ENCODE measurements around the gene VRK1.

DNA sequence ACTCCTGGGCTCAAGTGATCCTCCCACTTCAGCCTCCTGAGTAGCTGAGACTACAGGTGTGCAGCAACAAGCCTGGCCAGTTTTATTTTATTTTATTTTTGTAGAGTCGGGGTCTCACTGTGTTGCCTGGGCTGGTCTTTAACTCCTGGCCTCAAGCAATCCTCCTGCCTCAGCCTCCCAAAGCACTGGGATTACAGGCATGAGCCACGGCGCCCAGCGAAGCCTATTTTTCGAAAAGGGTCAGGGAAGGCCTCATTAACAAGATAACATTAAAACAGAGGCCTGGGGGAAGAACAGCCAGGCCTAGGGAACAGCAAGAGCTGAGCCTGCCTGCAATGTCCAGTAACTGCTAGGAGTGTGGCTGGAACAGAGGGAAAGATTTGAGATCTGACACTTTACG, 36.1 kb upstream of the VRK1 start:
- no peak for TF ChIP-seq EP300 (IDR thresholded peaks at IDR 0.05)
- TF ChIP-seq, protein P1, sequence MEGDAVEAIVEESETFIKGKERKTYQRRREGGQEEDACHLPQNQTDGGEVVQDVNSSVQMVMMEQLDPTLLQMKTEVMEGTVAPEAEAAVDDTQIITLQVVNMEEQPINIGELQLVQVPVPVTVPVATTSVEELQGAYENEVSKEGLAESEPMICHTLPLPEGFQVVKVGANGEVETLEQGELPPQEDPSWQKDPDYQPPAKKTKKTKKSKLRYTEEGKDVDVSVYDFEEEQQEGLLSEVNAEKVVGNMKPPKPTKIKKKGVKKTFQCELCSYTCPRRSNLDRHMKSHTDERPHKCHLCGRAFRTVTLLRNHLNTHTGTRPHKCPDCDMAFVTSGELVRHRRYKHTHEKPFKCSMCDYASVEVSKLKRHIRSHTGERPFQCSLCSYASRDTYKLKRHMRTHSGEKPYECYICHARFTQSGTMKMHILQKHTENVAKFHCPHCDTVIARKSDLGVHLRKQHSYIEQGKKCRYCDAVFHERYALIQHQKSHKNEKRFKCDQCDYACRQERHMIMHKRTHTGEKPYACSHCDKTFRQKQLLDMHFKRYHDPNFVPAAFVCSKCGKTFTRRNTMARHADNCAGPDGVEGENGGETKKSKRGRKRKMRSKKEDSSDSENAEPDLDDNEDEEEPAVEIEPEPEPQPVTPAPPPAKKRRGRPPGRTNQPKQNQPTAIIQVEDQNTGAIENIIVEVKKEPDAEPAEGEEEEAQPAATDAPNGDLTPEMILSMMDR (IDR thresholded peaks at IDR 0.05): no peak
- no peak for TF ChIP-seq ZC3H11A (IDR thresholded peaks at IDR 0.05)
- TF ChIP-seq, protein P2, sequence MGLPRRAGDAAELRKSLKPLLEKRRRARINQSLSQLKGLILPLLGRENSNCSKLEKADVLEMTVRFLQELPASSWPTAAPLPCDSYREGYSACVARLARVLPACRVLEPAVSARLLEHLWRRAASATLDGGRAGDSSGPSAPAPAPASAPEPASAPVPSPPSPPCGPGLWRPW (IDR thresholded peaks at IDR 0.05): no peak
- no peak for TF ChIP-seq CHD4 (IDR thresholded peaks at IDR 0.05; ENCODE audit: borderline replicate concordance)
- TF ChIP-seq CEBPB (IDR thresholded peaks at IDR 0.05): no peak
- TF ChIP-seq BHLHE40 (IDR thresholded peaks at IDR 0.05; ENCODE audit: low read depth, low read length): no peak
- TF ChIP-seq ZSCAN20 (CRISPR knock-in tag; IDR thresholded peaks at IDR 0.05): no peak
- TF ChIP-seq KDM1A (IDR thresholded peaks at IDR 0.05; ENCODE audit: low read depth): no peak

Measured in A549 (cell line).